ENCODE data around the gene MRPL24. TPM values are rescaled to one million over a fixed set of nuclear protein-coding genes. Genes with fewer than 3 reads are reported as not detected.
A peak's percentile ranks its signal among the peaks of the same experiment; 100 is the strongest.

MRPL24 gene
- total and polyA plus RNA-seq, 9 of the 15 experiments (the other 6 are each of a cell fraction or from before 2014, with no cell fraction given): 74.3 to 267 (median 113) TPM

GRCh38 chr1:156755527-156755950 is 14.7 kb upstream of the MRPL24 start (continued):
- no peak for TF ChIP-seq CHD7 (IDR thresholded peaks at IDR 0.05; ENCODE audit: low read depth, low read length)
- TF ChIP-seq TEAD4 (IDR thresholded peaks at IDR 0.05; ENCODE audit: low read length): peak; percentile 58
- no peak for TF ChIP-seq TEAD4 (CRISPR knock-in tag; IDR thresholded peaks at IDR 0.05; ENCODE audit: borderline replicate concordance)
- TF ChIP-seq MTA2 (IDR thresholded peaks at IDR 0.05; ENCODE audit: low read depth): peak; percentile 22; the same call in 1 of the 2 replicates
- TF ChIP-seq GTF2F1 (IDR thresholded peaks at IDR 0.05; ENCODE audit: low read depth, low read length): no peak
- peak; percentile 96 for TF ChIP-seq ZNF395 (CRISPR knock-in tag; IDR thresholded peaks at IDR 0.05)
- TF ChIP-seq SNAPC5 (CRISPR knock-in tag; IDR thresholded peaks at IDR 0.05): no peak
- TF ChIP-seq ZNF232 (CRISPR knock-in tag; IDR thresholded peaks at IDR 0.05): no peak
- peak; percentile 45; the same call in 1 of the 2 replicates for TF ChIP-seq ZNF707 (CRISPR knock-in tag; conservative IDR thresholded peaks at IDR 0.05)
- TF ChIP-seq PKNOX1 (IDR thresholded peaks at IDR 0.05): no peak
- TF ChIP-seq C11orf30 (IDR thresholded peaks at IDR 0.05; ENCODE audit: low read depth): no peak
- TF ChIP-seq ZNF280B (CRISPR knock-in tag; IDR thresholded peaks at IDR 0.05): no peak
- TF ChIP-seq ZC3H11A (IDR thresholded peaks at IDR 0.05; ENCODE audit: low read depth, low read length): no peak
